Fibroblast of upper back skin (primary cell): ENCODE measurements around the gene SMARCC2.

Experiments
- DNase-seq: peaks from one replicate; pipeline ENCODE4 v3.0.0-alpha.2; 2013

Gene SMARCC2

GRCh38 chr12:56146492-56147460 is 42.5 kb downstream of the SMARCC2 start:
- no peak for DNase-seq

- no peak for DNase-seq
Measured at GRCh38 chr12:56145217-56145616, 44.1 kb downstream of the SMARCC2 start.

- DNase-seq, result no peak
Measured at GRCh38 chr12:56143870-56144269, 45.4 kb downstream of the SMARCC2 start.

GRCh38 chr12:56143217-56143616 is 46.1 kb downstream of the SMARCC2 start:
- DNase-seq, result no peak

GRCh38 chr12:56141946-56142784 is 47.1 kb downstream of the SMARCC2 start:
- no peak for DNase-seq

- DNase-seq, result no peak
Measured at GRCh38 chr12:56137853-56138571, 51.3 kb downstream of the SMARCC2 start.

- no peak for DNase-seq
Measured at GRCh38 chr12:56134897-56135296, 54.4 kb downstream of the SMARCC2 start.

GRCh38 chr12:56130876-56131275 is 58.4 kb downstream of the SMARCC2 start:
- DNase-seq, result no peak

- no peak for DNase-seq
Measured at GRCh38 chr12:56129942-56130495, 59.3 kb downstream of the SMARCC2 start.

GRCh38 chr12:56129206-56129941 is 59.9 kb downstream of the SMARCC2 start:
- DNase-seq, result no peak

GRCh38 chr12:56128670-56129205 is 60.5 kb downstream of the SMARCC2 start:
- DNase-seq, result no peak

GRCh38 chr12:56127888-56128669 is 61.2 kb downstream of the SMARCC2 start, which contains the start of gene ESYT1:
ESYT1 (plus strand) TSS chr12:56128267; CDS start chr12:56128320, 53 bp downstream.
- peak; percentile 100 for DNase-seq

GRCh38 chr12:56127485-56127887 is 61.8 kb downstream of the SMARCC2 start:
- DNase-seq, result no peak

- no peak for DNase-seq
Measured at GRCh38 chr12:56126732-56127239, 62.5 kb downstream of the SMARCC2 start.

- DNase-seq, result no peak
Measured at GRCh38 chr12:56124133-56124532, 65.2 kb downstream of the SMARCC2 start.

GRCh38 chr12:56122637-56123036 is 66.6 kb downstream of the SMARCC2 start:
- DNase-seq, result no peak

- DNase-seq, result no peak
Measured at GRCh38 chr12:56121204-56121870, 67.9 kb downstream of the SMARCC2 start.

- no peak for DNase-seq
Measured at GRCh38 chr12:56120158-56120846, 69.0 kb downstream of the SMARCC2 start.

- peak; percentile 95 for DNase-seq
Measured at GRCh38 chr12:56119361-56119796, 69.9 kb downstream of the SMARCC2 start.
